GM12891 (cell line): ENCODE results near the gene IL1F10.

Experiments
- PAX5 ChIP-seq: IDR thresholded peaks from 2 replicates; pipeline ENCODE4 v1.6.1; 2011; ENCODE audit warnings: low read length, moderate library complexity, mild to moderate bottlenecking; ENCODE audit not compliant: insufficient read depth, severe bottlenecking
- POLR2A ChIP-seq: IDR thresholded peaks from 2 replicates; pipeline ENCODE4 v1.6.1; 2011; ENCODE audit warnings: low read depth, low read length, control low read depth
- POLR2AphosphoS5 ChIP-seq: IDR thresholded peaks from 2 replicates; pipeline ENCODE4 v1.6.1; 2011; ENCODE audit warnings: low read depth, low read length, control low read depth
- TAF1 ChIP-seq: IDR thresholded peaks from 2 replicates; pipeline ENCODE4 v1.6.1; 2011; ENCODE audit warnings: low read depth, low read length, control low read depth

DNA sequence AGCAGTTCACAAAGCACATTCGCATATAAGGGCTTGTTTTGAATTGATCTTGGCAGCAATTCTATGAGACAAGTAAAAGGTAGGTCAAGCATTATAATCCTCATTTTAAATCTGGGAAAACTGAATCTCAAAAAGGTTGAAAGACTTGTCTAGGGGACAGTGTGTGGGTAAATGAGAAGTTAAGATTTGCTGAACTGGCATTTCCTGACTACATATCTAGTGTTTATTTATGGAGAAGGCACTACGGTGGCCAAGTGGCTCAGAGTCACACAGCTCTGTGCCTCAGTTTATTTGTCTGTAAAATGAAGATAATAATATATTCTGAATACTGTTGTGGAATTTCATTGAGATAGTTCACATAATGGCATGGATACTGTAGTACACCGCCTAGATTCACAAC, 43.4 kb downstream of the IL1F10 start:
- no peak for TF ChIP-seq POLR2AphosphoS5
- no peak for TF ChIP-seq POLR2A
- no peak for TF ChIP-seq TAF1
- TF ChIP-seq PAX5 = no peak
